ENCODE measurements around the gene OSBPL7.

OSBPL7 gene, protein sequence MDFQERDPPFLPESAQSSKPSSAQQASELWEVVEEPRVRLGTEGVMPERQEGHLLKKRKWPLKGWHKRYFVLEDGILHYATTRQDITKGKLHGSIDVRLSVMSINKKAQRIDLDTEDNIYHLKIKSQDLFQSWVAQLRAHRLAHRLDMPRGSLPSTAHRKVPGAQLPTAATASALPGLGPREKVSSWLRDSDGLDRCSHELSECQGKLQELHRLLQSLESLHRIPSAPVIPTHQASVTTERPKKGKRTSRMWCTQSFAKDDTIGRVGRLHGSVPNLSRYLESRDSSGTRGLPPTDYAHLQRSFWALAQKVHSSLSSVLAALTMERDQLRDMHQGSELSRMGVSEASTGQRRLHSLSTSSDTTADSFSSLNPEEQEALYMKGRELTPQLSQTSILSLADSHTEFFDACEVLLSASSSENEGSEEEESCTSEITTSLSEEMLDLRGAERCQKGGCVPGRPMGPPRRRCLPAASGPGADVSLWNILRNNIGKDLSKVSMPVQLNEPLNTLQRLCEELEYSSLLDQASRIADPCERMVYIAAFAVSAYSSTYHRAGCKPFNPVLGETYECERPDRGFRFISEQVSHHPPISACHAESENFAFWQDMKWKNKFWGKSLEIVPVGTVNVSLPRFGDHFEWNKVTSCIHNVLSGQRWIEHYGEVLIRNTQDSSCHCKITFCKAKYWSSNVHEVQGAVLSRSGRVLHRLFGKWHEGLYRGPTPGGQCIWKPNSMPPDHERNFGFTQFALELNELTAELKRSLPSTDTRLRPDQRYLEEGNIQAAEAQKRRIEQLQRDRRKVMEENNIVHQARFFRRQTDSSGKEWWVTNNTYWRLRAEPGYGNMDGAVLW

DNA sequence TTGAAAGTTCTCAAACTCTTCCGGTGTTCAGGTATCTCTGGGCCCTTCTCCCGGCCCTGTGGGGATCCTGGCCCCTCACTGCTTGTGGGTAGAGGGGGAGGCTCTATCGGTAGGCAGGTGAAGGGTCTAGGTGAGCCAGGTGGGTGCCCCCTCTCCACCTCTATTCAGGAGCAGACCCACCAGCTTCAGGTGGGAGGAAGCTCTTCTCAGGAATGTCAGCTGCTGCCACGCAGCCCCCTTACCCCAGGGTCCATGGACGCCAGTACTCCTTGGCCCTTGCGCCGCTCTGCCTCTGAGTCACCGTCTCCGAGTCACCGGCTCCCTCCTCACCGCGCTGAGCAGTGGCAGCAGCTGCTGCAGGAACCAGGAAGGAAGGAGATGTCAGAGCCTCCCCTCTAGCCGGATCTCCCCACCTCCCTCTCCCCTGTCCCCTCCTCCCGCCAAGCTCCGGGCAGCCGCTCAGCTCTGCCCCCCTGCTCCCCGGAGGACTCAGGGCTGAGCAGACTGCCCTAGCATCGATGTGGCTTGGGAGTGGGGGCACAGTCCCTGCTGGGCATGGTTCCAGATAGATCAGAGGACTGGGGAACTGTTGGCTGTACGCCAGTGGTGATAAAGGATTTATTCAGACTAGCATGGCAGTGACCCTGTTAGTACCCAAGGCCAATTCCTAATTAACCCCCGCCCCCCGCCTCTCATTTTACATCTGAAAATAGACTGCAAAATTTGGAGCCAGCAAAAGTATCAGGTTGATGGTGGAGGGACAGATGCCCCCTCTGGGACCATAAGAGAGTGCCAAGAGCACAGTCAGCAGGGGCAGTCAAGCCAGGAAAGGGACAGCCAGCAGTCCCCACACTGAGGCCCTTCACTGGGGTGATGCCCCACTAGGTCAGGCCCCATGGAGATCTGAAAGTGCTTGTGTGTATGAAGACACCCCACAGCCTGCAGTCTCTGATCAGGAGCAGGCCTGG, at the start of gene OSBPL7:
OSBPL7 (minus strand) TSS at position 371 of the 968 bp plus-strand sequence. CDS start 1,516 bp downstream, outside the sequence.
- peak within 1 kb of the TSS; percentile 81 for H3K27ac ChIP-seq
- no peak for TF ChIP-seq Cebpa-rat (IDR thresholded peaks at IDR 0.05)
- H3K4me1 ChIP-seq, result peaks cover 26% of the 10 kb centered on the region

GRCh38 chr17:47871048-47871447, 49.5 kb upstream of the OSBPL7 start:
- Histone ChIP-seq H3K9me3 (no peaks in the 10 kb centered on the region), H3K27ac (no peak overlapping the region), H3K36me3 (no peaks in the 10 kb centered on the region), H3K4me2 (no peak overlapping the region), H3K9ac (no peak overlapping the region), H3K27me3 (peaks cover 12% of the 10 kb centered on the region), H4K20me1 (no peaks in the 10 kb centered on the region), H3K4me3 (no peak overlapping the region), H3K4me1 (no peaks in the 10 kb centered on the region)
- TF ChIP-seq Cebpa-rat (IDR thresholded peaks at IDR 0.05), result no peak

More for the DNA sequence above, at the start of gene OSBPL7:
- H4K20me1 ChIP-seq, result no peaks in the 10 kb centered on the region; the same call in 1 of the 2 replicates
- peak within 1 kb of the TSS; percentile 91 for H3K4me2 ChIP-seq
- H3K36me3 ChIP-seq, result peaks cover 67% of the 10 kb centered on the region
- no peaks in the 10 kb centered on the region for H3K9me3 ChIP-seq
- peak within 1 kb of the TSS; percentile 85 for H3K9ac ChIP-seq
- H3K4me3 ChIP-seq, result peak within 1 kb of the TSS; percentile 88
- no peaks in the 10 kb centered on the region for H3K27me3 ChIP-seq

- no peaks in the 10 kb centered on the region for H3K4me1 ChIP-seq
- no peaks in the 10 kb centered on the region for H3K36me3 ChIP-seq
- no peak overlapping the region for H3K4me3 ChIP-seq
- no peak overlapping the region for H3K27ac ChIP-seq
- H3K9me3 ChIP-seq, result no peaks in the 10 kb centered on the region
- no peaks in the 10 kb centered on the region for H4K20me1 ChIP-seq
- H3K4me2 ChIP-seq, result no peak overlapping the region
- peaks cover 12% of the 10 kb centered on the region for H3K27me3 ChIP-seq
- TF ChIP-seq Cebpa-rat (IDR thresholded peaks at IDR 0.05), result no peak
- no peak overlapping the region for H3K9ac ChIP-seq
Observed at GRCh38 chr17:47870056-47870455, 48.5 kb upstream of the OSBPL7 start.

GRCh38 chr17:47869114-47869513, 47.5 kb upstream of the OSBPL7 start:
- Histone ChIP-seq H3K36me3 (no peaks in the 10 kb centered on the region), H3K4me2 (no peak overlapping the region), H3K27me3 (peaks cover 12% of the 10 kb centered on the region; the same call in 1 of the 2 replicates), H3K9me3 (no peaks in the 10 kb centered on the region), H3K4me3 (no peak overlapping the region), H3K4me1 (no peaks in the 10 kb centered on the region), H4K20me1 (no peaks in the 10 kb centered on the region), H3K27ac (no peak overlapping the region), H3K9ac (no peak overlapping the region)
- TF ChIP-seq Cebpa-rat (IDR thresholded peaks at IDR 0.05), result no peak

DNA sequence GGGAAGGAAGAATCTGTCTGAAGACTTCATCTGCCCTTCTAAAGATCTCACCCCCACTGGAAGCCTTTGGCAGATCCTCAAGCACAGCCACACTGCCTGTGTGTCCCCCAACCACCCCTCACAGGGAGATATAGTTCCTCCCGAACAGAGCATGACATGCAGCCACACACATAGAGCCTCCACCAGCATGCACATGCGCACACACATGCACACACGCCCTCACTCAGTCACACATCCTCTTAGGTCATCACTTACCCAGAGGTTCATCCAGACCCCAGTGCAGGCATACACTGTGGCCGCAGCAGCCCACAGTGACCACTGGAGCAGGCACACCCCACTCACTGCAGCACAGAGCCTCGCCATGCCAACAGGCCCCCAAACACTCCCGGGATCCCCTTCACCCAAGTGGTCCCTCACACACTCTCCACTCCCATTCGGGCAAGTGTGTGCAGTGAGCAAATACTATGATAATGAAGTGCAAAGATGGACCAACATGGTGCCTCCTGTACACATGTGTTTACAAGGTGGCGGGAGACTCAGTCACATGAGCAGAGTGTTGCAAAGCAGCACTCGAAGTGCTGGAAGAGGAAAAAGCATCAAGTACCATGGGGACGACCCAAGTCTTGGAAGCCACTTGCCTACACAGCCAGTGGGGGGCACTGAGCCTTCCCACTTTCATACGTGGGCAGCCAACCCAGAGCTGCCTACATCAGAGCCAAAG, 46.4 kb upstream of the OSBPL7 start:
- Histone ChIP-seq H3K4me1 (no peaks in the 10 kb centered on the region), H4K20me1 (no peaks in the 10 kb centered on the region), H3K9me3 (no peaks in the 10 kb centered on the region), H3K4me3 (no peak overlapping the region), H3K4me2 (no peak overlapping the region), H3K9ac (no peak overlapping the region), H3K27me3 (peaks cover 7% of the 10 kb centered on the region; the same call in 1 of the 2 replicates), H3K27ac (no peak overlapping the region), H3K36me3 (no peaks in the 10 kb centered on the region)
- no peak for TF ChIP-seq Cebpa-rat (IDR thresholded peaks at IDR 0.05)

DNA sequence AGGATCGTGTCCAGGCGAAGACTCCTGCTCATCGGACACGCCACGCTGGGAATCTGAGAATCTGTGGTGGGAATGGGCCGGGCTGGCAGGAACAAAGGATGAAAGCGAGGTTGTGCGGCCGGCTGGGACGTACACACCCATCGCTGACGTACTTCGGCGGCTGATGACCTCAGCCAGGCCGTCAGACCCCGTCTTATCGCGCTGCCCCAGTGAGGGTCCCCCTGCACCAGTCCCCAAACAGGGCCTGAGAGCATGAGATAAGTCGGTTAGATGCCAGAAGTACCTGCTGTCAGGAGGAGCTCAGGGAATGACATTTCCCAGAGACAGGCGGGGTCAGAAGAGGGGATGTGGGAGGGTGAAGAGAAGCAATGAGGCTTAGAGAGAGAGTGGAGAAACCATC, 45.3 kb upstream of the OSBPL7 start:
- H3K4me2 ChIP-seq, result no peak overlapping the region
- H3K27ac ChIP-seq, result no peak overlapping the region
- no peaks in the 10 kb centered on the region for H3K4me1 ChIP-seq
- no peaks in the 10 kb centered on the region; the same call in 1 of the 2 replicates for H3K27me3 ChIP-seq
- H4K20me1 ChIP-seq, result no peaks in the 10 kb centered on the region
- H3K9ac ChIP-seq, result no peak overlapping the region
- no peaks in the 10 kb centered on the region for H3K36me3 ChIP-seq
- H3K4me3 ChIP-seq, result no peak overlapping the region
- H3K9me3 ChIP-seq, result no peaks in the 10 kb centered on the region
- TF ChIP-seq Cebpa-rat (IDR thresholded peaks at IDR 0.05), result no peak

GRCh38 chr17:47864791-47865216, 43.2 kb upstream of the OSBPL7 start:
- Histone ChIP-seq H3K4me3 (no peak overlapping the region), H3K27me3 (no peaks in the 10 kb centered on the region), H3K4me1 (no peaks in the 10 kb centered on the region), H3K27ac (no peak overlapping the region), H4K20me1 (no peaks in the 10 kb centered on the region), H3K4me2 (no peak overlapping the region), H3K36me3 (no peaks in the 10 kb centered on the region), H3K9me3 (no peaks in the 10 kb centered on the region), H3K9ac (no peak overlapping the region)
- no peak for TF ChIP-seq Cebpa-rat (IDR thresholded peaks at IDR 0.05)

- H3K27ac ChIP-seq, result no peak overlapping the region
Observed at GRCh38 chr17:47862621-47863440, 41.2 kb upstream of the OSBPL7 start.

More at GRCh38 chr17:47862621-47863440, 41.2 kb upstream of the OSBPL7 start:
- no peaks in the 10 kb centered on the region for H4K20me1 ChIP-seq
- no peak for TF ChIP-seq Cebpa-rat (IDR thresholded peaks at IDR 0.05)
- no peak overlapping the region for H3K4me3 ChIP-seq
- H3K36me3 ChIP-seq, result no peaks in the 10 kb centered on the region
- no peaks in the 10 kb centered on the region; the same call in 1 of the 2 replicates for H3K27me3 ChIP-seq
- no peak overlapping the region for H3K9ac ChIP-seq
- no peak overlapping the region for H3K4me2 ChIP-seq
- no peaks in the 10 kb centered on the region for H3K9me3 ChIP-seq
- no peaks in the 10 kb centered on the region for H3K4me1 ChIP-seq

Data from BLaER1 (cell line).